K562 (cell line): ENCODE measurements around the gene AGR3. TPM values are rescaled to one million over a fixed set of nuclear protein-coding genes. Genes with fewer than 3 reads are reported as not detected.

ENCODE experiments used
- ATAC-seq: fragments of 200-7000 bp; cut with Tn5 transposase; 3 replicates; pipeline ENCODE4 v1.9.1; 2020; ENCODE audit warnings: moderate library complexity
- BruUV-seq: library from RNA; stranded (reverse); fragments of 400-500 nt; replicated peaks from 2 replicates; lab custom pipeline; 2021; lab: Mats Ljungman, UMichigan
- CTCF ChIA-PET: fragments of 300-600 bp; formaldehyde crosslinking; extraction: SDS; loops from one replicate; lab custom pipeline; 2021; ENCODE audit warnings: low intra/inter-chr PET ratio; lab: Yijun Ruan, JAX
- POLR2A ChIA-PET: fragments of 300-600, 350-650 bp; sonication (Branson Sonifier 250); formaldehyde crosslinking; extraction: SDS; loops from one replicate; lab custom pipeline; 2021; ENCODE audit warnings: antibody characterized with exemption, inconsistent platforms; lab: Yijun Ruan, JAX
- DNase-seq, 4 experiments: peaks; one replicate each; pipeline versions ENCODE4 v3.0.0 to v3.0.0-alpha.2; 2011 to 2018; ENCODE audit warnings: low spot score in 3 of 4, mixed read lengths in 3 of 4; ENCODE audit errors: extremely low read depth in 1 of 4
- FAIRE-seq: peaks from 2 replicates; lab custom pipeline; 2011; peaks lifted over from hg19 to GRCh38; lab: Jason Lieb, UNC
- H2AFZ ChIP-seq: 2 replicates; pipeline ENCODE4 v1.6.0; 2011; ENCODE audit warnings: low read depth, low read length, control low read depth, inconsistent platforms
- H3K27ac ChIP-seq: fragments of 200-600 bp; 3 replicates; pipeline ENCODE4 v1.8.0; 2011; ENCODE audit warnings: low read depth, mild to moderate bottlenecking, control low read depth, inconsistent platforms, low read length, moderate library complexity, mixed read lengths; ENCODE audit errors: extremely low read depth
- H3K27me3 ChIP-seq, 2 experiments: fragments of 300-600 bp in 1 of 2; 2 replicates in 1 of 2; 3 replicates in 1 of 2; pipeline versions ENCODE4 v1.6.0 to v1.8.0; 2011; ENCODE audit warnings: inconsistent platforms in 2 of 2, low read length in 2 of 2, mild to moderate bottlenecking in 1 of 2, mixed read lengths in 1 of 2, moderate library complexity in 1 of 2; ENCODE audit not compliant: control insufficient read depth in 2 of 2, insufficient read depth in 2 of 2
- H3K36me3 ChIP-seq: fragments of 300-600 bp; 3 replicates; pipeline ENCODE4 v1.8.0; 2011; ENCODE audit warnings: mild to moderate bottlenecking, low read length, inconsistent platforms; ENCODE audit not compliant: control insufficient read depth, insufficient read depth
- H3K4me1 ChIP-seq, 2 experiments: fragments of 200-600 bp in 1 of 2; replicated peaks in 1 of 2; 2 replicates in 1 of 2; 3 replicates in 1 of 2; pipeline versions ENCODE4 v1.5.1 to v1.8.0; 2011; ENCODE audit warnings: inconsistent platforms in 2 of 2, low read length in 2 of 2, mild to moderate bottlenecking in 1 of 2, mixed read lengths in 1 of 2, moderate library complexity in 1 of 2; ENCODE audit not compliant: control insufficient read depth in 2 of 2, insufficient read depth in 2 of 2
- H3K4me2 ChIP-seq: 2 replicates; pipeline ENCODE4 v1.6.1; 2011; ENCODE audit warnings: low read length, control low read depth, inconsistent platforms, mixed read lengths; ENCODE audit not compliant: insufficient read depth
- H3K4me3 ChIP-seq: fragments of 200-600 bp; sonication (generic), shearing (Covaris generic); 2 replicates; pipeline ENCODE4 v1.5.1; 2016; ENCODE audit warnings: control low read depth, inconsistent platforms
- H3K79me2 ChIP-seq: fragments of 200-600 bp; 3 replicates; pipeline ENCODE4 v1.8.0; 2011; ENCODE audit warnings: low read length, inconsistent platforms; ENCODE audit not compliant: control insufficient read depth, insufficient read depth
- H3K9ac ChIP-seq, 2 experiments: 2 replicates each; pipeline versions ENCODE4 v1.6.0 to v1.6.1; 2011; ENCODE audit warnings: low read depth in 2 of 2, low read length in 2 of 2, control low read depth in 1 of 2, inconsistent platforms in 1 of 2, mild to moderate bottlenecking in 1 of 2, mixed read lengths in 1 of 2; ENCODE audit not compliant: insufficient read depth in 1 of 2
- H3K9me1 ChIP-seq: one replicate; pipeline ENCODE4 v1.6.0; 2011; ENCODE audit warnings: inconsistent platforms, mild to moderate bottlenecking, low read length, moderate library complexity; ENCODE audit not compliant: control insufficient read depth, insufficient read depth
- H3K9me3 ChIP-seq: replicated peaks from 2 replicates; pipeline ENCODE4 v1.5.1; 2011; ENCODE audit warnings: low read depth, low read length, inconsistent platforms; ENCODE audit not compliant: control insufficient read depth, insufficient read depth
- H4K20me1 ChIP-seq: replicated peaks from 2 replicates; pipeline ENCODE4 v1.6.1; 2011; ENCODE audit warnings: low read length, inconsistent platforms, mixed read lengths; ENCODE audit not compliant: control insufficient read depth, insufficient read depth
- BRCA1 ChIP-seq, 2 experiments: fragments of 450-650 bp in 1 of 2; sonication (generic) in 1 of 2; formaldehyde crosslinking in 1 of 2; IDR thresholded peaks; 2 replicates each; pipeline versions ENCODE4 v1.5.0 to v1.6.1; 2017 to 2020; ENCODE audit warnings: mild to moderate bottlenecking in 1 of 2, missing genetic modification reagents in 1 of 2
- C11orf30 ChIP-seq: fragments of 450-650 bp; IDR thresholded peaks from 2 replicates; pipeline ENCODE4 v1.6.1; 2016; ENCODE audit warnings: low read depth, mild to moderate bottlenecking
- RUNX1 ChIP-seq: sonication (generic); IDR thresholded peaks from 2 replicates; pipeline ENCODE4 v1.6.1; 2016; ENCODE audit warnings: antibody characterized with exemption, low read depth
- ZNF316 ChIP-seq: fragments of 450-650 bp; IDR thresholded peaks from 2 replicates; pipeline ENCODE4 v1.6.1; 2016
- ZSCAN32 ChIP-seq: fragments of 450-650 bp; formaldehyde crosslinking; IDR thresholded peaks from 2 replicates; pipeline ENCODE4 v1.4.0; 2020; ENCODE audit warnings: mild to moderate bottlenecking, moderate library complexity
- in situ Hi-C: fragments of 300-500 bp; cut with MboI; formaldehyde crosslinking; loops from 4 replicates; pipeline ENCODE4 v1.15.0; 2018; ENCODE audit warnings: inconsistent platforms, mixed read lengths
- intact Hi-C: fragments of 100-400 bp; cut with micrococcal nuclease; formaldehyde crosslinking; loops from 2 replicates; pipeline ENCODE4 v1.14.2; 2022
- polyA plus RNA-seq, 8 experiments: library from polyadenylated mRNA; depleted of rRNA in 4 of 8; stranded (reverse) in 5 of 8; unstranded in 3 of 8; fragments of >200 nt; fragmentation: Nextera tagmentation in 2 of 8; fragmentation: Illumina TruSeq in 1 of 8; extraction: Ambion mirVana in 2 of 8; extraction: Trizol in 1 of 8; gene quantifications; 2 replicates each; pipeline versions ENCODE4 v1.2.1 to v1.2.3, GENCODE V29; 2011 to 2014; ENCODE audit warnings: inconsistent platforms in 1 of 8, missing spikeins in 1 of 8
- total RNA-seq, 7 experiments: library from RNA; depleted of rRNA in 6 of 7; stranded (reverse); fragments of >200 nt in 6 of 7; fragmentation: Illumina TruSeq in 2 of 7; extraction: Trizol in 2 of 7; gene quantifications; 2 replicates each; pipeline versions ENCODE4 v1.2.1 to v1.2.3, GENCODE V29; 2011 to 2021; ENCODE audit warnings: low replicate concordance in 1 of 7
- TF ChIP-seq, protein P1 (sequence below): fragments of 450-650 bp; formaldehyde crosslinking; IDR thresholded peaks from 2 replicates; pipeline ENCODE4 v1.4.0; 2020; ENCODE audit warnings: mild to moderate bottlenecking, moderate library complexity
- TF ChIP-seq, protein P2 (sequence below): sonication (generic); formaldehyde crosslinking; IDR thresholded peaks from 2 replicates; pipeline ENCODE4 v1.4.0; 2020; ENCODE audit warnings: mild to moderate bottlenecking, missing genetic modification reagents

The AGR3 gene
- total and polyA plus RNA-seq, 9 of the 15 experiments (the other 6 are each of a cell fraction or from before 2014, with no cell fraction given), result not detected

DNA sequence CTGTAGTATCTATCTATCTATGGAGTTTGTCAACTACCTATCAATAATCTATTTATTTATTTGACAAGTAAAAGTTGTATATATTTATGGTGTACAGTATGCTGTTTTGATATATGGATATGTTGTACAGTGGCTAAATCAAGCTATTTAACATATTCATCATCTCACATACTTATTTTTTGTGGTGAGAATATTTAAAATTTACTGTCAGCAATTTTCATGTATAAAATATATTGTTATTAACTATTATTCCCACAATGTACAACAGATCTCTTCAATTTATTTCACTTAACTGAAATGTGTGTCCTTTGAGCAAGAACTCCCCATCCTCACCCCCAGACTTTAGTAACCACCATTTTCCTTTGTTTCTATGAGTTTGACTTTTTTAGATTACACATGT is 14.5 kb downstream of the AGR3 start:
- Histone ChIP-seq H4K20me1 (no peaks in the 10 kb centered on the region), H3K9me3 (no peaks in the 10 kb centered on the region)
- POLR2A ChIA-PET, result no interaction called here
- no TSS peak for BruUV-seq
- intact Hi-C loops, result no loop called here
- TF ChIP-seq, protein P1, sequence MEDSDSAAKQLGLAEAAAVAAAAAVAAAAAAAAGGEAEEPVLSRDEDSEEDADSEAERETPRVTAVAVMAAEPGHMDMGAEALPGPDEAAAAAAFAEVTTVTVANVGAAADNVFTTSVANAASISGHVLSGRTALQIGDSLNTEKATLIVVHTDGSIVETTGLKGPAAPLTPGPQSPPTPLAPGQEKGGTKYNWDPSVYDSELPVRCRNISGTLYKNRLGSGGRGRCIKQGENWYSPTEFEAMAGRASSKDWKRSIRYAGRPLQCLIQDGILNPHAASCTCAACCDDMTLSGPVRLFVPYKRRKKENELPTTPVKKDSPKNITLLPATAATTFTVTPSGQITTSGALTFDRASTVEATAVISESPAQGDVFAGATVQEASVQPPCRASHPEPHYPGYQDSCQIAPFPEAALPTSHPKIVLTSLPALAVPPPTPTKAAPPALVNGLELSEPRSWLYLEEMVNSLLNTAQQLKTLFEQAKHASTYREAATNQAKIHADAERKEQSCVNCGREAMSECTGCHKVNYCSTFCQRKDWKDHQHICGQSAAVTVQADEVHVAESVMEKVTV (CRISPR knock-in tag), result no peak
- TF ChIP-seq, protein P2, sequence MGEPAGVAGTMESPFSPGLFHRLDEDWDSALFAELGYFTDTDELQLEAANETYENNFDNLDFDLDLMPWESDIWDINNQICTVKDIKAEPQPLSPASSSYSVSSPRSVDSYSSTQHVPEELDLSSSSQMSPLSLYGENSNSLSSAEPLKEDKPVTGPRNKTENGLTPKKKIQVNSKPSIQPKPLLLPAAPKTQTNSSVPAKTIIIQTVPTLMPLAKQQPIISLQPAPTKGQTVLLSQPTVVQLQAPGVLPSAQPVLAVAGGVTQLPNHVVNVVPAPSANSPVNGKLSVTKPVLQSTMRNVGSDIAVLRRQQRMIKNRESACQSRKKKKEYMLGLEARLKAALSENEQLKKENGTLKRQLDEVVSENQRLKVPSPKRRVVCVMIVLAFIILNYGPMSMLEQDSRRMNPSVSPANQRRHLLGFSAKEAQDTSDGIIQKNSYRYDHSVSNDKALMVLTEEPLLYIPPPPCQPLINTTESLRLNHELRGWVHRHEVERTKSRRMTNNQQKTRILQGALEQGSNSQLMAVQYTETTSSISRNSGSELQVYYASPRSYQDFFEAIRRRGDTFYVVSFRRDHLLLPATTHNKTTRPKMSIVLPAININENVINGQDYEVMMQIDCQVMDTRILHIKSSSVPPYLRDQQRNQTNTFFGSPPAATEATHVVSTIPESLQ, result no peak
- TF ChIP-seq ZSCAN32 (CRISPR knock-in tag) (no peak), ZNF316 (peak; percentile 56), RUNX1 (no peak), C11orf30 (0 out of 2 replicates have a peak, but pooled peaks have one; percentile 14), BRCA1 (IDR thresholded peaks at IDR 0.05) (no peak), BRCA1 (CRISPR knock-in tag; IDR thresholded peaks at IDR 0.05) (no peak)
- TF ChIP-seq, all 486 proteins: peak for 2
- H3K36me3 ChIP-seq, result no peaks in the 10 kb centered on the region
- no peak overlapping the region for H3K27ac ChIP-seq
- CTCF ChIA-PET, result no interaction called here
- ATAC-seq, result no peak
- H3K27me3 ChIP-seq, result peaks cover 0 to 5% of the 10 kb centered on the region in 2 experiments; a peak in 2 of 5 replicates
- no peaks in the 10 kb centered on the region for H3K79me2 ChIP-seq
- DNase-seq, result no peak
- in situ Hi-C loops, result no loop called here
- H2AFZ ChIP-seq, result no peak overlapping the region
- H3K4me3 ChIP-seq, result no peak overlapping the region
- no peaks in the 10 kb centered on the region for H3K9me1 ChIP-seq
- no peak for FAIRE-seq
- H3K9ac ChIP-seq, result no peak overlapping the region
- no peaks in the 10 kb centered on the region for H3K4me1 ChIP-seq
- H3K4me2 ChIP-seq, result no peak overlapping the region
